Measurements from ENCODE around the gene GMDS.

GMDS gene

GRCh38 chr6:1613688-1614447 is 631.5 kb downstream of the GMDS start:
- H3K9ac ChIP-seq (ENCODE audit: low read depth, low read length, poor library complexity, severe bottlenecking) = no peak overlapping the region
- H3K9me3 ChIP-seq (ENCODE audit: insufficient read depth, low read depth, low read length) = no peaks in the 10 kb centered on the region
- H3K9me2 ChIP-seq (replicated peaks; ENCODE audit: low read depth, low read length) = no peaks in the 10 kb centered on the region
- no peaks in the 10 kb centered on the region for H4K20me1 ChIP-seq (ENCODE audit: insufficient read depth, low read length, poor library complexity, severe bottlenecking)
- no peaks in the 10 kb centered on the region for H3K36me3 ChIP-seq (ENCODE audit: insufficient read depth, low read length)
- no peak overlapping the region for H2AFZ ChIP-seq (ENCODE audit: low read length)
- H3K4me1 ChIP-seq (ENCODE audit: insufficient read depth, low read length, poor library complexity, severe bottlenecking) = no peaks in the 10 kb centered on the region
- no peaks in the 10 kb centered on the region for H3F3A ChIP-seq (ENCODE audit: low read depth)
- no peak overlapping the region for H3K4me3 ChIP-seq (ENCODE audit: low read length, poor library complexity, severe bottlenecking)
- TF ChIP-seq EZH2phosphoT487 (IDR thresholded peaks at IDR 0.05; ENCODE audit: borderline replicate concordance) = no peak
- TF ChIP-seq CTCF (conservative IDR thresholded peaks at IDR 0.05; ENCODE audit: low read length) = no peak
- H3K27me3 ChIP-seq (ENCODE audit: insufficient read depth, low read length, poor library complexity, severe bottlenecking) = no peaks in the 10 kb centered on the region
- no peaks in the 10 kb centered on the region for H3K79me2 ChIP-seq (ENCODE audit: insufficient read depth, low read length)
- H3K4me2 ChIP-seq (ENCODE audit: low read depth, low read length, poor library complexity, severe bottlenecking) = no peak overlapping the region

GRCh38 chr6:1613346-1613687 is 632.1 kb downstream of the GMDS start:
- Histone ChIP-seq H3K36me3 (ENCODE audit: insufficient read depth, low read length) (no peaks in the 10 kb centered on the region), H3F3A (ENCODE audit: low read depth) (no peaks in the 10 kb centered on the region), H3K9me3 (ENCODE audit: insufficient read depth, low read depth, low read length) (no peaks in the 10 kb centered on the region), H4K20me1 (ENCODE audit: insufficient read depth, low read length, poor library complexity, severe bottlenecking) (no peaks in the 10 kb centered on the region), H3K4me2 (ENCODE audit: low read depth, low read length, poor library complexity, severe bottlenecking) (no peak overlapping the region), H3K9ac (ENCODE audit: low read depth, low read length, poor library complexity, severe bottlenecking) (no peak overlapping the region), H3K9me2 (replicated peaks; ENCODE audit: low read depth, low read length) (no peaks in the 10 kb centered on the region), H3K27me3 (ENCODE audit: insufficient read depth, low read length, poor library complexity, severe bottlenecking) (no peaks in the 10 kb centered on the region), H3K79me2 (ENCODE audit: insufficient read depth, low read length) (no peaks in the 10 kb centered on the region), H3K4me1 (ENCODE audit: insufficient read depth, low read length, poor library complexity, severe bottlenecking) (no peaks in the 10 kb centered on the region), H2AFZ (ENCODE audit: low read length) (no peak overlapping the region), H3K4me3 (ENCODE audit: low read length, poor library complexity, severe bottlenecking) (no peak overlapping the region)
- TF ChIP-seq EZH2phosphoT487 (IDR thresholded peaks at IDR 0.05; ENCODE audit: borderline replicate concordance) (no peak), CTCF (conservative IDR thresholded peaks at IDR 0.05; ENCODE audit: low read length) (no peak)

GRCh38 chr6:1612974-1613306 is 632.5 kb downstream of the GMDS start:
- Histone ChIP-seq H3K79me2 (ENCODE audit: insufficient read depth, low read length) (no peaks in the 10 kb centered on the region), H3F3A (ENCODE audit: low read depth) (no peaks in the 10 kb centered on the region), H3K4me2 (ENCODE audit: low read depth, low read length, poor library complexity, severe bottlenecking) (no peak overlapping the region), H2AFZ (ENCODE audit: low read length) (no peak overlapping the region), H3K27me3 (ENCODE audit: insufficient read depth, low read length, poor library complexity, severe bottlenecking) (no peaks in the 10 kb centered on the region), H3K9ac (ENCODE audit: low read depth, low read length, poor library complexity, severe bottlenecking) (no peak overlapping the region), H3K36me3 (ENCODE audit: insufficient read depth, low read length) (no peaks in the 10 kb centered on the region), H3K4me1 (ENCODE audit: insufficient read depth, low read length, poor library complexity, severe bottlenecking) (no peaks in the 10 kb centered on the region), H4K20me1 (ENCODE audit: insufficient read depth, low read length, poor library complexity, severe bottlenecking) (no peaks in the 10 kb centered on the region), H3K4me3 (ENCODE audit: low read length, poor library complexity, severe bottlenecking) (no peak overlapping the region), H3K9me2 (replicated peaks; ENCODE audit: low read depth, low read length) (no peaks in the 10 kb centered on the region), H3K9me3 (ENCODE audit: insufficient read depth, low read depth, low read length) (no peaks in the 10 kb centered on the region)
- no peak for TF ChIP-seq EZH2phosphoT487 (IDR thresholded peaks at IDR 0.05; ENCODE audit: borderline replicate concordance)
- TF ChIP-seq CTCF (conservative IDR thresholded peaks at IDR 0.05; ENCODE audit: low read length) = no peak

Data from Loucy (cell line).